Skin of body (tissue), 2 donors: ENCODE measurements around the gene FGFRL1. TPM values are rescaled to one million over a fixed set of nuclear protein-coding genes. Genes with fewer than 3 reads are reported as not detected.
A peak's percentile ranks its signal among the peaks of the same experiment; 100 is the strongest.

Source experiments
- DNase-seq: peaks from one replicate; lab custom pipeline; 2025; lab: John Stamatoyannopoulos, UW
- total RNA-seq: library from RNA; depleted of rRNA; stranded (reverse); fragments of >200 nt; gene quantifications from one replicate; pipeline ENCODE4 v1.2.3, GENCODE V29; 2014

Gene FGFRL1
- total RNA-seq, 1 donor from 2014 or later, result 15.0 TPM

GRCh38 chr4:1004557-1005485 lies 6.6 kb upstream of the FGFRL1 start:
- DNase-seq, result no peak

GRCh38 chr4:1006856-1007255 lies 4.6 kb upstream of the FGFRL1 start:
- DNase-seq, result no peak

DNA sequence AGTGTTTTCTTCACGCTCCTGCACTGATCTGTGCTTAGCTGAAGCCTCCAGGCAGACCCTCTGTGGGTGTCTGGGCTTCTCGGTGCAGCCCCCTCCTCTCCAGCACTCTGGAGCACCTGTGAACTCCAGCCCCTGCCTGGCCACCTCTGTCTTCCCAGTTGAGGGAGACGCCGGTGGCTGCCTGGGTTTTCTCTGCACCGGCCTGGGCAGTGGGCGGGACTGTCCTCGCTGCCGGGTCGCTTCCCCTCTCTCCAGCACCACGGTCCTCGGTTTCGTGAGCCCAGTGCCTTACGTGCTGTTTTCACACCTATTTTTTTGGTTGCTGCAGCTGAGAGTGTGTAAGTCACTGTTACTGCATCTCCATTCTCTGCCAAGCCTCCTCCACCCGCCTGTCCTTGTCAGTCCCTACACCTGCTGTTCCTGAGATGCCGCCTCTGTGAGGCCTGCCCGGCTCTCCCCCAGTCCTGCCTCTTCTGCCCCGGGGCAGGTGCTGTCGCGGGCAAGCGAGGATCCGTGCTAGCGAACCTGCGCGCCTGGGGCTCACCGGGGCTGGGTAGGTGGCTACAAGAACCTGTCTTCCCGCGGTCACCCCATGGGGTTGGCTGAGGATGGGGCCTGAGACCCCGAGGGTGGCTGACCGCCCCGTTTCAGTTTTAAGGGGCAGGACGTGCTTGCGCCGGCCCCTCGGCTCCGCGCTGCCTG lies 2.4 kb upstream of the FGFRL1 start:
- DNase-seq, result no peak

- DNase-seq, result peak; percentile 55
These were observed 1.7 kb upstream of the FGFRL1 start for GRCh38 chr4:1009542-1010394.

- DNase-seq, result peak; percentile 26
These were observed 918 bp upstream of the FGFRL1 start for GRCh38 chr4:1010395-1011021.

DNA sequence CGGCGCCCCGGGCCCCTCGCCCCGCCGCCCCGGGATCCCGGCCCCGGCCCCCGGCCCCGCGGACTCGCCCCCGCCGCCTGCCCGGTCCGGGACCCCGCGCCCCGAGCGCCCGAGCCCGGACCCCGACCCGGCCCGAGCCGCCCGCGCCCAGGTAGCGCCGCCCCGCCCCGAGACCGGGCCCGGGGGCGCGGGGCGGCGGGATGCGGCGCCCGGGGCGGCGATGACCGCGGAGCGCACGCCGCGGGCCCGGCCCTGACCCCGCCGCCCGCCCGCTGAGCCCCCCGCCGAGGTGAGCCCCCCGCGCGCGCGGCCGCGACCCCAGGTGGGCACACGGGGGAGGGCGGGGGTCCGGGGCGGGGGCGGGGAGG lies 224 bp downstream of the FGFRL1 start:
- DNase-seq, result no peak

DNA sequence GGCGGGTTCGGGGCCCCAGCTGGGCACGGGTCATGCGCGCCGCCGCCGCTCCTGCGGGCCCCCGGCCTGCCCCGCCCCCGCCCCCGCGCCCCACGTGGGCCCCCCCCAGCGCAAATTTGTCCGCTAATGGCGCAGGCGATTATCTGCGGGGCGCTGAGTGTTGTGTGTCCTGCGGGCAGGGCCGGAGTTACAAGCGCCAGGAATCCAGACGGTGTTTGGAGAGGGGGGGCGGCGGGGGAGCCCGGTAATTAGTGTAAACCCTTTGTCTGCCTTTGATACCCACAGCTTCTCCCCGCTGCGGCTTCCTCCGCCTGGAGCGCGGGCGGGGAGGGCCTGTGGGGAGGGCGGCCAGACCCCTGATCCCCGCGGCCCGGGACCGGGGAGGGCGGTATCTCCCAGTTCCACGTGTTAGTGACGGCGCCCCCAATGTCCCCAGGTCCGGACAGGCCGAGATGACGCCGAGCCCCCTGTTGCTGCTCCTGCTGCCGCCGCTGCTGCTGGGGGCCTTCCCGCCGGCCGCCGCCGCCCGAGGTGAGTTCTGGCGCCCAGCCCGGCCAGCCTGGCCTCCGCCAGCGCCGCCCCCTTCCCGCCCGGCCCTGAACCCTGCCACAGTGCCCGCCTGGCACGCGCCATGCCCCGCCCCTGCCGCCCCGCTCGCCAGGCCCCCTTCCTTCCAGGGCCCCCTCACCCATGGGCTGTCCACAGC lies 761 bp downstream of the FGFRL1 start:
- no peak for DNase-seq

GRCh38 chr4:1013225-1014073 lies 2.0 kb downstream of the FGFRL1 start:
- no peak for DNase-seq

DNA sequence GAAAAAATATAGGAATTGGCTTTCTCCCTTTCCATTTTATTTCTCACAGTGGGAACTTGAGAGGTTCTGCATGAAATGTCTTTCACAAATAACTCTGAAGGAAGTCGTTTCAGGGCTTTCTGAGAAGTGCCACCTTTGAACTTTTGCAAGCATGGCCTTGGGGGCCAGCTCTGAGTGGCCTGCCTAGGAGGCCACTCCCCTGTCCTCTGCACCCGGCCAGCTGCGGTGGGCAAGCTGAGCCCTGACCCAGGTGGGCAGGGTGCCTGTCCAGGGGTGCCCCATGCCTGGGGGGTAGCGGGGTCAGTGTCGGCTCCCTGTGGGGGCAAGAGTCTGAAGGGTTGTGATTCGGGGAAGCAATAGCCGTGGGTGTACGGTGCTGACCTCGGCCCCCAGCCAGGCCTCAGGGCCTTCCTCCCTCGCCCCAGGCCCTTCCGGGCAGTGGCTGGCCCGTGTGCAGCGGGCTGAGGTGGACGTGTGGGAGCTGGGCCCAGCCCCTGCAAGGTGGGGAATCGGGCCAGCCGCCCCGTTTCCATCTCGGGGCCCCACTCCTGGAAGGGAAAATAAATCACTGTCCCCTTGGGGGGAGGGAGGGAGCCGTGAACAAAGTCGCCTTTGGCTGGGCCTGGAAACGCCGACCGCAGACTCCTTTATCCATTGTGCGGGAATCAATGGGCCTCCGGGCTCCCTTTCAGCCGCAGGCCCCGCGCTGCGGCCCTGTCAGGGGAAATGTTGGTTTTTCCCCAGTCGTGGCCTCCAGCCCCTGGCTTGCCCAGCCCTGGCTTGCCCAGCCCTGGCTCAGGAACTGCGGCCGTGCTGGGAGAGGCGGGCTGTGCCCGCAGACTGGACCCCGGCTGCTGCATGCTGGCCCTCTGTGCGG lies 3.1 kb downstream of the FGFRL1 start:
- no peak for DNase-seq

DNA sequence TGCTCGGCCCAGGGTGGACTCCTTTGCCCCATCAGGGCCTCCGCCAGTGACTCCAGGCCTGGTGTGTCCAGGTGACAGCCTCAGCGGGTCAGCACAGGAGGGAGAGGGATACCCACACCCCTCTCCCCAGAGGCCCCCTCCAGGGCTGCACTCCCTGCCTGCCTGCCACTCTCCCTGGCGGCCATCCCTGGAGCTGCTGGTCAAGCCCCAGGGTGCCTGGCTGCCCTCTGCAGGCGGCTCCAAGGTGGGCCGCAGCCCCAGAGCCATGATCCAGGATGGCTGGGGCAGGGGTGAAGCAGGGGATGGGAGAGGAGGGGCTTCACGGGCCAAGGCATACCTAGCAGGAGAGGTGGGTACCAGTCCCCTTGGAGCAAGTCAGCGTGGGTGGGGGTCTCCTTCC lies 3.8 kb downstream of the FGFRL1 start:
- DNase-seq, result no peak

DNA sequence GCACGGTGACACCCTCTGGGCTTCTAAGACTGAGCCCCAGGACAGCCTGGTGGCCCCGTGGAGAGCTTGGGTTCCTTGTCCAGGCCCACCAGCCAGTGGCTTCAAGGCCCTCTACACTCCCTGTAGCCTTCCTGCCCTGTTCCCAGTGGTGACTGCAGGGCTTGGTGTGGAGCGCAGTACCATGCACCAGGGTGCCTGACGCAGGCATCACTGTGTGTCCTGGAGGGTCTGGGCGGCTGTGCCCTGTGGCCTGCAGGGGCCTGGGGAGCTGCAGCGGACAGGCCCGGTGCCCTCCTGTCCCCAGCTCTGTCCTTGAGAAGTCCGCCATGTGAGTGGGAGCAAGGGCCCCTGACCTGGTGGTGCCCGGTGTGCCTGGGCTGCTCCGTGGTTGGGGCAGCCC lies 4.3 kb downstream of the FGFRL1 start:
- DNase-seq, result no peak

GRCh38 chr4:1017211-1017610 lies 5.8 kb downstream of the FGFRL1 start:
- DNase-seq, result no peak

DNA sequence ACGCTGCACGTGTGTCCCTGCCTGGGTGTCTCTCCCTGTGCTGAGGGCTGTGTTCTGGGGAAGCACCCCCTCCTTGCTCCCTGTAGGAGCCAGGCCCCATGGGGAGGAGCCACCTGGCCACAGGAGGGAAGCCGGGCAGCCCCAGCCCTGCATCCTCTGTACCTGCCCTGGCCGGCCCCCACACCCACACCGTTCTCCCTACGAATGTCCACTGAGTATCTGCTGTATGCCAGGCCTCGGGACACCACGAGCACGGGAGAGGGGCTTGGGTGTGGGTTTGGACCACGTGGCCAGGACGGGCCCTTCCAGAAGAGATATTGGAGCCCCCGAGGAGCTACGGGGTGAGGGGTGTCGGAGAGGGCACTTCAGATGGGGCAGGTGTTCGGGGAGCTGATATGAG lies 6.3 kb downstream of the FGFRL1 start:
- DNase-seq, result no peak

GRCh38 chr4:1018147-1019020 lies 7.0 kb downstream of the FGFRL1 start:
- no peak for DNase-seq

DNA sequence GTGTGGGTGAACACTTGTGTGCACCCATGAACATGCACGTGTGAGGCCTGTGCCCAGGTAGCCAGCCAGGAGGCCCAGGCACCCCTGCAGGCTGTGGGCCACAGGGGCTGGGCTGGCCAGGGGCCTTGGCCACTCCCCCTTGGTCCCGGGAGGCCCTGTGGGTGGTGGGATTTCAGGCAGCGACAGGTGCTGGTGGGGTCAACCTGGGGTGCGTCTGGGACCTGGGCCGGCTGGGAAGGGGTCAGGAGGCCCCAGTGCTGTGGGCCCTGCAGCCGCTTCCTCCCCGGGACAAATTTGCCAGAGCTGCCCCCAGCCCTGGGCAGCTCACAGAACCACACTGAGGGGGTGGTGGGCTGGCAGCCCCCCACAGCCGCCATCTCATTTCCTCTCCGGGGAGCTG lies 7.9 kb downstream of the FGFRL1 start:
- no peak for DNase-seq

- DNase-seq, result no peak
These were observed 8.5 kb downstream of the FGFRL1 start for GRCh38 chr4:1019729-1020470.
